ENCODE results near the gene CYP2A6.
"Not testable (repeated sequence)": the region's sequence is repeated elsewhere in the genome, so short reads cannot be mapped to it uniquely, and the experiment has no call there.

The CYP2A6 gene

DNA sequence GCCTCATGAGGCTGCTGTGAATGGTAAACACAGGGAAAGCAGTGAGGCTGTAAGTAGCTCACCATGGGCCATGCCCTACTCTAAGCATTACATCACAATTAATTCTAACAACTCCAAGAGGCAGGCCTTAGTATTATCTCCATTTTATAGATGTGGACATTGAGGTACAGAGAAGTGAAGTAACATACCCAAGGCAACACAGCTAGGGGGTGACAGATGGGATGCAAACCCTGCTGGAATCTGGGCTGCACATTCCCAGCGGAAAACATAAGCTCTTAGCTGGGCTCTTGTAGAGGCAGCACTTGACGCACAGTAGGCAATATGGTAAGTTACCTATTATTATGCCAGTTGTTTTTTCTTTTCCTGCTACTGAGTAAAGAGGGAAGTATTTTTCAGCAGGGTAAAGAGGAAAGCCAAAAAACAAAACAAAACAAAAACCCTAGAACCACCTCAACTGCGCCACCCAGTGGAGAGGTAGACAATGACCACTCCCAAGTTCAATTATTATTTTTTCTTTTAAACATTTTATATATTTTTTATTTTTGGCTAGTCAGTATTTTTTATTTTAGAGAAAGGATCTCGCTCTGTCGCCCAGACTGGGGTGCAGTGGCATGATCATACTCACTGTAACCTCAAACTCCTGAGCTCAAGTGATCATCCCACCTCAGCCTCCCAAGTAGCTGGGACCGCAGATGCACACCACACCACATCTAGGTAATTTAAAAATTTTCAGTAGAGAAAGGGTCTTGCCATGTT lies 30.6 kb downstream of the CYP2A6 start:
- peak in 1 of 2 donors; percentile 47 for DNase-seq (ENCODE audit: low read depth in 2 of 2)

DNA sequence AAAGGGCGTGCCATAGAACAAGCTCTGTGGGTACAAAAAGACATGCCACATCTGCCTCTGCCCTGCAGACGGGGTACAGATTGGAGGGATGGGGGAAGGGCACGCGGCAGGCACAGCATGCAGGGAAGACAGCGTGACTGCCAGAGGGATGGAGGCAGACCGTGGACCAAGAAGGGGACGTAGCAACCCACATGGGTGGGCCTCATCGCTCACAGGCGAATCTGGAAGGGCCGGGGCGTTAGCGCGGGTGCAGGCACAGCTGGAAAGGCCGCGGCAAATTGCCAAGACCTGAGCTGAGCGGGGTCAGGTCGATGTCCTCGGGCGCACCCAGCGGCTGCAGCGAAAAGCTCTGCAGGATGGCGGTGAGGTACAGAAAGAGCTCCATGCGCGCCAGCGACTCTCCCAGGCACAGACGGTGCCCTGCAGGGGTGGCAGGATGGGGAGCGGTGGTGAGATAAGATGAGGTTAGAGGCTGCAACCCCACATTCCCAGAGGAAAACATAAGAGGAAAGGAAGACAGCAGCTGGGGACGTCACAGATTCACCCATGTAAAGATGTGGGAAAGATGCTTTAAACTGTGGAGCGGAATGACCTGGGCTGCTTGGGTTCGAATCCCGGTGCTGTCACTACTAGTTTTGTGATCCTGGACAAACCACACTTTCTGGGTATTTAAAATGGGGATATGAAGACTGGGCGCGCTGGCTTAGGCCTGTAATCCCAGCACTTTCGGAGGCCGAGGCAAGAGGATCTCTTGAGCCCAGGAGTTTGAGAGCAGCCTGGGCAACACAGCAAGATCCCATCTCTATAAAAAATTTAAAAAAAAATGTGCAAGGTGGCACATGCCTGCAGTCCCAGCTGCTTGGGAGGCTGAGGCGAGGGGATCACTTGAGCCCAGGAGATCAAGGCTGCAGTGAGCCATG lies 31.5 kb downstream of the CYP2A6 start:
- DNase-seq (ENCODE audit: low read depth in 2 of 2), result peak; percentile 60 to 67

DNA sequence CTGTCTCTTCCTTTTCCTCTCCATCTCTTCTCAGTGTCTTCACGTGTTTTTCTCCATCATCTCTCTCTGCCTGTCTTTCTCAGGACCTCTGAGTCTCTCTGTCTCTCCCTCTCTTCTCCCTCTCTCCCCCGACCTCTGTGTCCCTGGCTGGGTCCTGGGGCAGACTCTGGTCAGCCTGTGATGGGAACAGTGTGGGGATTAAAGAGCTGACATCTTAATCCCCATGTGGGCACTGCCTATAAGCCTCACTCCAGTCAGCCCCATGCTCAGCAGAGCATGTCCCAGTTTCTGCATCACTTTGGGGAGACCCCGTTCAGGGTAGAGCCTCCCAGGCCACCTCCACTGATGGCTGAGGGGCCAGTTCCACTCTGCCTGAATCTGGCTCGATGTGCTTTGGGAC lies 35.0 kb downstream of the CYP2A6 start:
- DNase-seq (ENCODE audit: low read depth in 2 of 2), result no peak

DNA sequence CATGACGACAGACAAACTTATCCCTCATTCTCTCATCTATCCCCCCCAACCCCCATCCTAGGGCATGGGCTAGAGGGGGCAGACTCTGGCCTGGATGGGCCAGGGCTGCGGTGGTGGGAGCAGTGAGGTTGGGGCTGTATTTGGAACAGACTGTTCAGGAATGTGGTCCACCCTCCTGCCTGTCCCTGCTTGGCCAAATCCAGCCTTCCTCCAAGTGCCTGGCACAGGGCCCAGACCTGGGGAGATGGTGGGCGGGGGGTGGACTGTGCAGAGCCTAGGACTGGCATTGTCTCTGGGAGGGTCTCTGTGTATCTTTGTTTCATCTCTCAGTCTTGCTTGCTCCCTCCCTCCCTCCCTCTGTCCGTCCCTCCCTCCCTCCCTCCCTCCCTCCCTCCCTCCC lies 37.1 kb downstream of the CYP2A6 start:
- no peak for DNase-seq (ENCODE audit: low read depth in 2 of 2)

DNA sequence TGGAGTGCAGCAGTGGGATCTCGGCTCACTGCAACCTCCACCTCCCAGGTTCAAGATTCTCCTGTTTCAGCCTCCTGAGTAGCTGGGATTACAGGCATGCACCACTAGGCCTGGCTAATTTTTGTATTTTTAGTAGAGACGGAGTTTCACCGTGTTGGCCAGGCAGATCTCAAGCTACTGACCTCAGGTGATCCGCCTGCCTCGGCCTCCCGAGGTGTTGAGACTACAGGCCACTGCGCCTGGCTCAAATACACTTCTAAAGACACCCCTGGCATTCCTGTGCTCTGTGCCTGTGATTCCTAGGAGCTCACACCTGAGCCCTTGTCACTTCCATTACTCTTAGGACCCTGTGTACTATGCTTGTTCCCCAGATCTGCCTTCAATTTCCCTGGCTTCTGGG lies 37.7 kb downstream of the CYP2A6 start:
- not testable (repeated sequence) for DNase-seq (ENCODE audit: low read depth in 2 of 2)

DNA sequence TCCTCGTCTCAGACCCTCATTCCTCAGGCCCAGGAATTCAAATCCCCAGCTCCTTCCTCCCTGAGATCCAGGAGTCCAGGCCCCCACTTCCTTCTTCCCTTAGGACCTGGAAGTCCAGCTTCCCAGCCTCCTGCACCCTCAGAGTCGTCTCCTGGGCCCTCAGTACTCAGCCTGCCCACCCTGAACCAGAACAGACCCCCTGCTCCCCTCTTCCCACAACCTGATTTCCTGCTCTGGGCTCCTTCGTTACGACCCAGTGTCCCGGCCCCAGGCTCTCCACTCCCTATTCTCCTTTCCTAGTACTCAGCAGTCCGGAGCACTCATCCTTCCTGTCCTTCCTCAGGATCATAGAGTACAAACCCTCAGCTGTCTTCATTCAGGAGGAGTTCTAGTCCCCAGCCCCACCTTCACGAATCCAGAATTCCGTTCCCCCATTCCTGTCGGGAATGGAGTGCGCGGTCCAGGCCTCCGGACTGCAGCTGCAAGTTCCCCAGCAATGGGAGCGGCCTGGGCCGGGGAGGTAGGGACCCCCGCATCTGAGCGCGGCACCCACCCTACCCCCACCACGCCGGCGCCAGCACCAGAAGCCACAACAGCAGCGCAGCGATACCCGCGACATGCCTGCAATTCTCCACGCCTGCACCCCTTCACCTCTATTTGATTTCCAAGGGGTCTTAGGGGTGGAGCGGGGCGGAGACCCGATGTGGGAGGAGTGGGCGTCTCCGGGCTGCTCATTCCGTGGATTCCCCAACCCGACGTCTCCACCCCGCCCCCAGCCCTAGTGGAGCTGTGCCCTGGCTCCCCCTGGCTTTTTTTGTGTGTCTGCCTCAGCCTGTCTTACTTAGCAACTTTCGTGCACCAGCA lies 38.5 kb downstream of the CYP2A6 start:
- no peak for DNase-seq (ENCODE audit: low read depth in 2 of 2)

DNA sequence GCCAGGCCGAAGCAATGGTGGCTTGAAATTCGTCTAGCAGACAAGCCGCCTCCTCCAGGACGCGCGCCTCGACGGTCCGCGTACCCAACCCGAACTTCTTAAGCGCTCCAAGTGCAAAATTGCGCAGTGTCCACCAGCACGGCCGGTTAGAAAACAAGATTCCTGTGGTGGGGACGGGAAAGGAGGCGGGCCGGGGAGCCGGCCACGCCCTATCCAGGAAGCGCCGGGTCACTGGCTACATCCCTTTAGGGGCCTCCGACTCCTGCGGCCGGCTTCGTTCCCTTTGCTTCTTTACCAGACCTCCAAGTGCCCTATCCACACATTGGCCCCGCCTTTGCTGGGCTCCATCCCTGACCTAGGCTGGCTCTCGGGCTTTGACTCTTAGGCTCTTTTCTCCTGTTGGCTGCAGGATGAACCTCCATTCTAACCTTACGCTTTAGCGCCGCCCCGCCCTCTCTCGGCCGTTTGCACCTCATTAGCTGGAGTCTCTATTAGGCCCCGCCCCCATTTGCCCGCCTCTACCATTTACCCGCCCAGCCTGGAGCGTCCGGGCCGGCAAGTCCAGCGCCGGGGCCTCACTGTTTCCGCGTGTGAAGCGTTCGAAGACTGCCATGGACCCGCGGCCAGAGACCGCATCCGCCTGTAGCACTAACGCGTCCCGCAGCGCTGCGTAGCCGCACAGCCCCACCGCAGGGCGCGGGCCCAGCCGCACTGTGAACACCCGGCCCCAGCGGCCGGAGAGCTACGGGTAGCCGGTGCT lies 39.4 kb downstream of the CYP2A6 start:
- not testable (repeated sequence) for DNase-seq (ENCODE audit: low read depth in 2 of 2)

DNA sequence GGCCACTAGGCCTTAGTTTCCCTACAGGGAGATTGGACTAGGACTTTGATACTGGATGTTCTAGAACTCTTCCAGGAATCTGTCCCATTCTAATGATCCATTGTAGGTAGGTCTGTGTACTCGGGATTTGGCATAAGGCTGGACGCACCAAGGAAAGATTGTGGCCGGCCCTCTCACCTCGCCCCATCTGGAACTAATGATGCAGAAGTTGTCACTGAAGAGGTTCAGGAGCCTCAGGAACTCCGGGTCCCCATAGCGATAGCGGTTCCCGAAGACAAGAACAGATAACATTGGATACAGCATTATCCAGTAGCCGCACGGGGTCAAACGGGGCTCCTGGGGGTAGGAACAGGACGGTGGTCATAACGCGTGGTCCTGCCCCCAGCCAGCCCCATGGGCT lies 40.1 kb downstream of the CYP2A6 start:
- no peak for DNase-seq (ENCODE audit: low read depth in 2 of 2)

DNA sequence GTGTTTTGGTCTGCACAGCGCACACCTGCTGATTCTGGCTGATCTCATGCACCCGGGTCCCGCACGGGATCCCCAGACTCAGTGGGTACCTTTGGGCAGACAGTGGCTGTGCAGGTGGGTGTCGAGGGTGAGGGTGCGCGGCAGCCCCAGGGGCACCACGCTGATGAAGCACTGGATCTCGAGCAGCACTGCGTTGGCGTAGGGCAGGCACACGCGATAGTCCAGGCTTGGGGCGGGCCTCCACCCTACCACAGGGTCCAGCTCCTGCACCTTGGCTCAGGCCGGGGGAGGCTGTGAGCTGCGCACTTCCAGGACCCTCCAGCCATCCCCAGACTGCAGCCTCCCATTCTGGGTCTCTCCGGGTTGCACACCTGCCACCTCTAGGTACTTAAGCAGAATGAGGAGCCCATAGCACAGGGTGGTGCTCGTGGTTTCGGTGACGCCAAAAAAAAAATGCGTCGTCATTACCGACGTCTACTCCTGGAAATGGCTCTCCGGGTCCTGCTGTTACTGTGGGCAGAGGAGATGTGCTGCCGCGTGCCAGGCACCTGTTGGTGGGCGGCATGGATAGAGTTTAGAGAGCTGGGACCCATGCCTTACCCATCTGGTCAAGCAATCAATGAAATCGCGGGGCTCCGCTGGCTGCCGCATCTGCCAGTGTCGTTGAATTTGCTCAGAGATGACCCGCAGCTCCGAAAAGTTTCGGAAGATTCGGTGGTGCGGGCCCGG lies 40.7 kb downstream of the CYP2A6 start:
- DNase-seq (ENCODE audit: low read depth in 2 of 2), result no peak

DNA sequence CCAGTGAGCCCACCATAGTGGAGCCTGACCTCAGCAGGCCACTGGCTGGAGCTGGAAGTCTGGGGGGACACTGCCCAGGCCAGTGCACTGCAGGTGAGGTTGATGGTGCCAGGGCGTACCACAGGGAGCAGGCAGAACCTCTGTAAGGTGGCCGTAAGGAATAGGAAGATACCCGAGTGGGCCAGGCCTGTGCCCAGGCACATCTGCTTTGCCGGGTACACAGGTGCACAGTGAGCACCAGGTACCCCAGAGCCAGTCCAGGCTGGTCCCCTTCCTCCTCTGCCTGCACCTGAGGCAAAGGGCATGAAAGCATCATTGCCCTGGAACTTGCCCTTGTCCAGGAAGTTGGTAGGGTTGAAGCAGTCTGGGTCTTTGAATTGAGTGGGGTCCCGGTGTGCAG lies 41.8 kb downstream of the CYP2A6 start:
- DNase-seq (ENCODE audit: low read depth in 2 of 2), result no peak

DNA sequence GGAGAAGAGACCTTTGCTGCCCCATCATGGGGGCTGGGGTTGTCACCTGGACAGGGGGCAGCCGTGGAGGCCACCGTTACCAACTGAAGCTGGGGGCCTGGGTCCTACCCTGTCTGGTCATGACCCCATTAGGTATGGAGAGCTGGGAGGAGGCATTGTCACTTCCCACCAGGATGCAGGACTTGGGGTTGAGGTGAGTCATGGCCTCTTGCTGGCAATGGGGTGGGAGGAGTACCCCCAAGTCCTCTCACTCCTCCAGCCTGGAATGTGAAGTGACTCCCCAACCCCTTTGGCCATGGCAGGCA lies 42.3 kb downstream of the CYP2A6 start:
- no peak for DNase-seq (ENCODE audit: low read depth in 2 of 2)

DNA sequence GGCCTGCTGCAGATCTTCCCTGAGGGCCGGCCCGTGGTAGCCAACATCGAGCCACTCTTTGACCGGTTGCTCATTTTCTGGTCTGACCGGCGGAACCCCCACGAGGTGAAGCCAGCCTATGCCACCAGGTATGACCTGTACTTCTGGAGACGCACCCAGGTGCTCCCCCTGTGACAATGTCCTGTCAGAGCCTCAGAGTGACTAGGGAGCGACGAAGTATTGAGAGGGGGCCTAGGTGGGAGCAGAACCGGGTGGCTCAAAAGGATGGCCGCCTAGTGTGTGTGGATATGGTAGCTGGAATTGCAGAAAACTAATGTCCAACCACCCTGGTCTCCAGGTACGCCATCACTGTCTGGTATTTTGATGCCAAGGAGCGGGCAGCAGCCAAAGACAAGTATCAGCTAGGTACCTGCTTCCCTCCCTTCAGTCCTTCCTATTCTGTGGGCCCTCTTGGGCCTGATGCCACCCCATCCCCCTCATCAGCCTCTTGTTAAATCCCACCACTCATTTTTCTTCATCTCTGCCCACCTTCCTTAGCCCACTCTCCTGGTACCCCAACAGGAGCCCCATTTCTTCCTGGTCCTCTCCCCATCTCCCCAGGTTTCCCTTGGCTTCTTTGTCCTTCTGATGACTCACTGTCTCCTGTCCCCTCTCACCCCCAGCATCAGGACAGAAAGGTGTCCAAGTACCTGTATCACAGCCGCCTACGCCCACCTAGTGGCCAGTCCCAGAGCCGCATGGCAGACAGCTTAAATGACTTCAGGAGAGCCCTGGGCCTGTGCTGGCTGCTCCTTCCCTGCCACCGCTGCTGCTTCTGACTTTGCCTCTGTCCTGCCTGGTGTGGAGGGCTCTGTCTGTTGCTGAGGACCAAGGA lies 42.9 kb downstream of the CYP2A6 start:
- DNase-seq (ENCODE audit: low read depth in 2 of 2), result no peak

DNA sequence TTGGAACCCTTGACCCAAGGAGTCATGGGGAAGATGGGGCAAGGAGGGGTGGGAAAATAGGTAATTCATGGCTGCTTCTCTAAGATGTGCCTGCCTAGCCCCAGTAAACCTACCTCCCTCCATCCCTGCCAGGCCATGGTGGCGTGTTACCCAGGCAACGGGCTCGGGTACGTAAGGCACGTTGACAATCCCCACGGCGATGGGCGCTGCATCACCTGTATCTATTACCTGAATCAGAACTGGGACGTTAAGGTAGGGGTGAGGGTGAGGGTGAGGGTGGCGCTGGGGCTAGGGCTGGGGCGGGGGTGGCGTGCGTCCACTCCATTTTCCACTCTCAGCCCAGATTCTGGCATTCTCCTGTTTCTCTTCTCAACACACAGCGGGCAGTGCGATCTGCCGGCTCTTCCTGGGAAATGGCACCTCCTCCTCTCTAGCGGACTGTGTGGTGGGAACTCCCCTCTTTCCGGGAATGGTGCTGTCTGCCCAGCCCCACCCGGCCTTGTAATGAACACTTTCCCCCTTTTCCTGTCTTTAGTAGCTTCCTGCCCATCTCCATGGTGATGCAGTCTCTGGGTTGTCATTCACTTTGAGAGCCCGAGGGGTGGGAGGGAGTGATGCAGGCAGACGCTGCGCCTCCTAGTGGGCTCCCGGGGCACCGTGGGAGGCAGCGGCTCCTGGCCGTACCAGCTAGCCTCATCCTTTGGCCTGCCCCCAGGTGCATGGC lies 43.7 kb downstream of the CYP2A6 start:
- DNase-seq (ENCODE audit: low read depth in 2 of 2), result peak; percentile 62 to 79

DNA sequence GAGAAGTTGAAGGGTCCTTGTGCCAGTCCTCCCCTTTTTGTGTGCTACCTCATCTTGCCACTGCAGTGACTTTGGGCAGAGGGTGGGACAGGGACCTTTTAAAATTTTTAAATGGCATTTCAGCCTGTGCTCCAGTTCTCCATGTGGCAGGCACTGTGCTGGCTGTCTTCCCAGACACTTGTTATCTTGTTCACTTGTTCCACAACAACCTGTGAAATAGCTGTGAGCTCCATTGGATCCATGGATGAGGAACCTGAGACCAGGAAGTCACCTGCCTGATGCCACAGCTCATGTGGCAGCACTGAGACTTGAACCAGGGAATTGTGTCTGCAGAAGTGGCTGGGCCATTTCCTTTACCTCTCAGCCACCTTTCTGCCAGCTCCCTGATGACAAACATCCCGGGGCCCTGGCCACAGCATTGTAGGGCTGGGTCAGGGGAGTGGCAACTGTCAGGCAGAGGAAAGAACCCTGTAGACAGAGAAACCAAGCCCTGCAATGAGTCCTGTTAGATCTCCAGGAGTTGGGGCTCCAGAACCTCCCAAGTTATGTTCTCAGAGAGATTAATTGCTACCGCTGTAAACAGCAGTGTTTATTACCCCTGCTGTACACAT lies 44.9 kb downstream of the CYP2A6 start:
- DNase-seq (ENCODE audit: low read depth in 2 of 2), result peak in 1 of 2 donors; percentile 29

DNA sequence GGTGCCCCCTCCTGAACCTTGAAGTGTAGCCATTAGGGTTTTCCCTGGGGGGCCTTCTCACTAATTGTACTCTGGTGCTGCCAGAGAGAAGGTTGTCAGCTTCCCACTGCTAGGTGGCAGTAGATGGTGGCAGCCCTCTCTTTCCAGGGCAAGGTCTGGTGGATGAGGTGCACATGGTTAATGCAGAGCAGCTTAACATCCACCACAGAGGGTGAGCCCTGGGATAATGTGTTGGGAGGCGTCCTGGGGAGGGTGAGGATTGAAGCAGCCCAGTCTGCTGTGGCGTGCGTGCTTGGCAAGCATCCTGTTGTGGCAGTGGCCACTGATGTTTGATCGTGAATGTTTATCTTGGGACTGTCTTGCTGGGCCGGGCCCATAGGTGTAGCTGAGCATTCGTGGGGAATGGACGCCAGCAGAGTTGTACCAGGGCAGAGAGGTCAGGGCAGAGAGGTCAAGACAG lies 45.4 kb downstream of the CYP2A6 start:
- DNase-seq (ENCODE audit: low read depth in 2 of 2), result no peak

DNA sequence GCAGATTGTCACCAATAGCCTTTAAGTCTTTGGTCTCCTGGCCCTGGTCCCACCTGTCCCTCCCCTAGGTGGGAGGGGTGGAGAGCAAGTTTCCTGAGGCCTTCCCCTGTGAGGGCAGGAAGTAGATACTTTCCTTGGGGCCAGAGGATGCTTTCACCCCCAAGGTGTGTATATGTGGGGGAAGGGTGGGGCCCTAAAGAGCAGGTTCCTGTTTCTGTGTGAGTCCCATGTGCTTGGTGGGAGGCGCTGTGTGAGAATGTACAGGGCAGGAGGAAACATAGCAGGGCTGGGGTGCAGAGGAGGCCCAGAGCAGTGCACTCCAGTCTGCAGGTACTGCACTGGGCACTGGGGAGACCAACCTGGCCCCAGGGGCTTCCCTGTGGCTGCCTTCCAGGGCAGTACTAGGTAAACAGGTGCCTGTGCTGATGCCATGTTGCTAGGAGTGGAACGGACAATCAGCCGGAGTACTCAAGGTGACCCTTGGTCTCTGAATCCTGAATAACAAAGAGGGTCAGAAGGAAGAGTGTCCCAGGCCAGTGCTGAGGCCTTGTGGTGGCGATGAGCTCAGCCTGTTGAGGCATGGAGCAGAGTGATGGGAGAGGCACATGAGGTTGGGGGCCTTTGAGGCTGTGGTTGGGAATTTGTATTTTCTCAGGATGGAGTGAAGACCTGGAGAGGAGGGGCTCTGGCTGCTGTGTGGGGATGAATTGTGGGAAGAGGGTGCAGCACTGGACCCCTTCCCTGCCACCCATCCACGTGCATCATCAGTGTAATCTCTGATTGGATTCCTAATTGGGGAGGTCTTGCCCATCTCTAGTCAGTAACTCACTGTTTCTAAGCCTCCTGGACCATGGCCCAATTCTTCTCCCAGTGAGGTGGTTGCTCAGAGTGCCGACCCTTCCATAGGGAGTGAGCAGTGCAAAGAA lies 46.1 kb downstream of the CYP2A6 start:
- peak in 1 of 2 donors; percentile 44 for DNase-seq (ENCODE audit: low read depth in 2 of 2)

DNA sequence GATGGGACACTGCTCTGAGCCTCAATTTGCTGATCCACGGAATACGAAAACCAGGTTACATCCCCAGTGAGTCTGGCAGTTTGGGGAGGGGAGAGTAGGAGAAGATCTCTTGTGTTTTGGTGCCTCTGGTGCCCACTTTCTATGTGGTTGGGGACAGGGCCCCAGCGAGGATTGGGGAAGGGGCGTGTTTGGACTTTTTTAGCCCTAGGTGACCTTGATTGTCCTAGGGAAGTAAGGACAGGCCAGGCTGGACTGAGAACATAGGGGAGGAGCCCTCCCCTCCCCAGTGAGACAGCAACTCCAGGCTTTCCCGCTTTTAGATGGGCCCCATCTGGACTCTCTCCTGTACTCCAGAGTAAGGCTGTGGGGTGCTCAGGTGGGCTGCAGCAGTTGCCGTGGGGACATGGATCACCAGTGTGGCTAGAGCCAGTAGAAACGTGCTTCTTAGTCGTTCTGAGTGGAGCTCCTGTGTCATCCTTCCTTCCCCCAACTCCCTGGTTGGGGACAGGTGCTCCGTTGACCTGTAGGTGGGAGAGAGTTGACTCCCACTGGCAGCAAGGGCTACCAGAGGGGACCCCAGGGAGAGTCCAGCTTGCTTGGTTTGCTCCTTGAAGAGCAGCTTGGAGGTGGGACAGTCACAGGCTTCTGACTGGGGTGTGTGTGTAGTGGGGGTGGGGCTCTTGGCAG lies 46.9 kb downstream of the CYP2A6 start:
- no peak for DNase-seq (ENCODE audit: low read depth in 2 of 2)

Measured in stimulated activated CD4-positive, alpha-beta T cell treated with anti-CD3 and anti-CD28 coated beads, Interleukin-15, amount 100 ng/mL, for 48 hours (primary cell).